GM12891 (cell line): ENCODE data around the gene POLR3F.

ENCODE experiments used
- PAX5 ChIP-seq: IDR thresholded peaks from 2 replicates; pipeline ENCODE4 v1.6.1; 2011; ENCODE audit warnings: low read length, moderate library complexity, mild to moderate bottlenecking; ENCODE audit not compliant: insufficient read depth, severe bottlenecking
- POLR2A ChIP-seq: IDR thresholded peaks from 2 replicates; pipeline ENCODE4 v1.6.1; 2011; ENCODE audit warnings: low read depth, low read length, control low read depth
- POLR2AphosphoS5 ChIP-seq: IDR thresholded peaks from 2 replicates; pipeline ENCODE4 v1.6.1; 2011; ENCODE audit warnings: low read depth, low read length, control low read depth
- POU2F2 ChIP-seq: IDR thresholded peaks from 2 replicates; pipeline ENCODE4 v1.6.1; 2011; ENCODE audit warnings: low read depth, mild to moderate bottlenecking, control low read depth, low read length, moderate library complexity
- SPI1 ChIP-seq: IDR thresholded peaks from 2 replicates; pipeline ENCODE4 v1.6.1; 2011; ENCODE audit warnings: low read depth, low read length, control low read depth
- TAF1 ChIP-seq: IDR thresholded peaks from 2 replicates; pipeline ENCODE4 v1.6.1; 2011; ENCODE audit warnings: low read depth, low read length, control low read depth

DNA sequence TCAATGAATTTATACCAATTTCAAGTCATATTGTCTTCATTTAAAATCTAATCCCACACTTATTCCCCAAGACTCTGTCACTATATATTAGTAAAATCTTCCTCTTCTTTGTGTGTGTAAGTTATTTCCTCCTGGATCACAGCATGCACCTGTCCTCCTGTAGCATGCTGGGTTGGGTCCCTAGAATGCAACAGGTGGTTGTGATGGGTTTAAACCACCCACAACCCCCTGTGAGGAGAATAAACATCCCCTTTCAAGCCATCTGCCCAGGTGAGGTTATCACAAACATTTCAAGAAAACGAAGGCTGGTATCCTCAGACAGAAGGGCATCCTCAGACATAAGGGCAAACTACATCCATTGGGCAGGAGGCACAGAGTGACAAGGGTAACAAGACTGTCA, 26.8 kb upstream of the POLR3F start:
- no peak for TF ChIP-seq POLR2A
- TF ChIP-seq POLR2AphosphoS5 = no peak
- no peak for TF ChIP-seq TAF1
- TF ChIP-seq PAX5 = no peak
- no peak for TF ChIP-seq POU2F2
- TF ChIP-seq SPI1 = no peak
